ENCODE measurements around the gene NDUFS5.
"Not testable (repeated sequence)": the region's sequence is repeated elsewhere in the genome, so short reads cannot be mapped to it uniquely, and the experiment has no call there.

NDUFS5 gene

GRCh38 chr1:39016604-39017171, 9.5 kb upstream of the NDUFS5 start:
- no peak for DNase-seq

- DNase-seq: no peak
Observed at GRCh38 chr1:39017266-39017665, 8.9 kb upstream of the NDUFS5 start.

- not testable (repeated sequence) for DNase-seq
Observed at GRCh38 chr1:39020494-39020893, 5.7 kb upstream of the NDUFS5 start.

- DNase-seq: no peak
Observed at GRCh38 chr1:39021426-39021825, 4.7 kb upstream of the NDUFS5 start.

- no peak for DNase-seq
Observed at GRCh38 chr1:39023140-39023539, 3.0 kb upstream of the NDUFS5 start.

GRCh38 chr1:39026866-39027507, 837 bp downstream of the NDUFS5 start:
- no peak for DNase-seq

- DNase-seq: no peak
Observed at GRCh38 chr1:39034114-39034654, 8.0 kb downstream of the NDUFS5 start.

GRCh38 chr1:39036678-39037077, 10.5 kb downstream of the NDUFS5 start:
- no peak for DNase-seq

- DNase-seq: no peak
Observed at GRCh38 chr1:39043513-39043912, 17.4 kb downstream of the NDUFS5 start.

- no peak for DNase-seq
Observed at GRCh38 chr1:39044762-39045161, 18.6 kb downstream of the NDUFS5 start.

- no peak for DNase-seq
Observed at GRCh38 chr1:39045231-39045630, 19.1 kb downstream of the NDUFS5 start.

GRCh38 chr1:39046613-39047210, 20.6 kb downstream of the NDUFS5 start:
- DNase-seq: no peak

GRCh38 chr1:39047374-39048229, 21.5 kb downstream of the NDUFS5 start:
- no peak for DNase-seq

GRCh38 chr1:39048745-39049370, 22.7 kb downstream of the NDUFS5 start:
- DNase-seq: no peak

- DNase-seq: no peak
Observed at GRCh38 chr1:39050001-39050400, 23.9 kb downstream of the NDUFS5 start.

GRCh38 chr1:39051193-39051850, 25.2 kb downstream of the NDUFS5 start:
- not testable (repeated sequence) for DNase-seq

GRCh38 chr1:39051956-39052355, 25.8 kb downstream of the NDUFS5 start:
- DNase-seq: no peak

GRCh38 chr1:39055213-39055710, 29.1 kb downstream of the NDUFS5 start:
- DNase-seq: not testable (repeated sequence)

- not testable (repeated sequence) for DNase-seq
Observed at GRCh38 chr1:39061516-39061915, 35.4 kb downstream of the NDUFS5 start.

- no peak for DNase-seq
Observed at GRCh38 chr1:39061951-39062350, 35.8 kb downstream of the NDUFS5 start.

GRCh38 chr1:39063191-39063590, 37.0 kb downstream of the NDUFS5 start:
- DNase-seq: no peak

GRCh38 chr1:39063775-39064174, 37.6 kb downstream of the NDUFS5 start:
- DNase-seq: no peak

All from NCI-H526 (cell line).